NCI-H82 treated with DMSO at 0.1 percent for 48 hours (cell line): ENCODE results near the gene GPRIN2.
"Not testable (repeated sequence)": the region's sequence is repeated elsewhere in the genome, so short reads cannot be mapped to it uniquely, and the experiment has no call there.

Experiments
- DNase-seq: peaks from one replicate; lab custom pipeline; 2025; ENCODE audit not compliant: unreplicated experiment; lab: John Stamatoyannopoulos, UW

The GPRIN2 gene

DNA sequence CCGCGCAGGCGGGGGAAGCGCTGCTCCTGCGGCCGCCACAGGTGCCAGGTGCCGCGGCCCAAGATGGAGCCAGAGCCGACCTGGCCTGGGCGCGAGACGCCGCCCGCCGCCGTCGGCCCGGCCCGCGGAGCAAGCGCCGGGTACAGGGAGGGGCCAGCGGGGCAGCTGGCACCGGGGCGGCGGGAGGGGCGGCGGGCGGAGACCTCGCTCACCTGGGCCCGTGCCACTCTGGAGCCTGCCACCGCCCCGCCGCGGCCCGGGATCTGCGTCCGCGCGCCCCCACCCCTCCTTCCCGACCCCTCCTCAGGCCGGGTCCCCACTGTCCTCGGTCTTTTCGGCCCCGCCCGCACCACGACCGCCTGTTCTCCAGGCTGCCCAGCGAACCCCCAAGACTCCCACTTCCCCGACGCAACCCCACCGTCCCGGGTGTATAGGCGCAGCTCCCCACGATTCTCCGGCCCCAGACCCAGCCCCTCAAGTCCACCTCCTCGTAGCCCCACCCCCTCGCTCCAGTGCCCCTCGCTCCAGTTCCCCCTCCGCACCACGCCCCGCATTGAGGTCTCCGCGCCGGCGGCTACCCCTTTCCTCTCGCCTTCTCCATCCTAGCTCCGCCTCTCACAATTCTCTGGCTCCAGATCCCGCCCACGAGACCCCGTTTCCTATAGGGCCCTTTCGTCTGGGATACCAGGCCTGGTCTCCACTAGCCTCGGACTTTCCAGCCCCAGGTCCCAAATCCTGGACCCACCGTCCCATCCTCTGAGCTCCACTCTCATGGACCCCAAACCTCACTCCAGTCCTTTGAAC, at the start of gene GPRIN2:
Gene GPRIN2, minus strand, starts transcription at position 144 of the 804 bp plus-strand sequence. CDS start 5,922 bp downstream, outside the sequence.
- DNase-seq, result no peak

DNA sequence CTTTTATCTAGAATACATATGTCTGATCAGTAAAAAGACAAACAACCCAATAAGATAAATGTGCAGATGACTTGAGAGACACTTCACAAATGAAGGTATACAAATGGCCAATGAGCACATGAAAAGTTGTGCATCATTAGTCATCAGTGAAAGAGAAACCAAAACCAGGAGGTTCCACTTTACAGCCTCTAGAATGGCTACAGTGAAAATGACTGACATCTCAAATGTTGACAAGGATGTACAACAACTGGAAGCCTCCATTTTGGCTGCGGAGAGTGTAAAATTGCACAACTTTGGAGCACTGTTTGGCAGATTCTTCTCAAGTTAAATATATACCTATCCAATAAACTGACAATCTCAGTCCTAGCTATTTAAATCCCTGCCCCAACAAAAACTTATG, 44.1 kb upstream of the GPRIN2 start:
- DNase-seq, result not testable (repeated sequence)

DNA sequence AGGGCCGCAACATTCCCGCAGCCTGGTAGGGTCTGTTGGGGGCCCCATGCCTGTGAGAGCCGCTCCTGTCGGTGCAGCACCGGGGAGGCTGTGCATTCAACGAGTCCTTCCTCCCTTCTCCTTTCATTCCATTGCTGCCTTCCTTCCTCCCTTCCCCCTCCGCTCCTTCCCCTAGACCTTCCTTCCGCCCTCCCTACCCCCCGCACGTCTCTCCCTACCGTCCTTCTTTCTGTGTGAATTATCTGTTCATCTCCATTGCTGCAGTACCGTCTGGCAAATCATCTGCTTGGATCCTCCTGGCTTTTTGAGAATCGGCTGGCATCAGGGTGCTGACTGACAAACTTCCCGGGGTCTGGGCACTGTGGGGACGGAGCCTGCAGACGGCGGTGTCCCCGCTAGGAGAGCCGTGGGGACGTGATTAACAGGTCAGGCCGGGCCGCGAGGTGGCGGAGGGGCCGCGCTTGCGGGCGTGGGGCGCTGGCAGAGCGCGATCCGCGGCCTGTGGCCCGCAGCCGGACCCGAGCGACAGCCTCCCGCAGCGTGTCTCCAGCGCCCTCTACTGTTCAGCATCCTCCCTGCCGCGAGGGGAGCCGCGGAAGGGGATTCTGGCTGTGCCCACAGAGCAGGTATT, 41.3 kb upstream of the GPRIN2 start:
- DNase-seq, result not testable (repeated sequence)

DNA sequence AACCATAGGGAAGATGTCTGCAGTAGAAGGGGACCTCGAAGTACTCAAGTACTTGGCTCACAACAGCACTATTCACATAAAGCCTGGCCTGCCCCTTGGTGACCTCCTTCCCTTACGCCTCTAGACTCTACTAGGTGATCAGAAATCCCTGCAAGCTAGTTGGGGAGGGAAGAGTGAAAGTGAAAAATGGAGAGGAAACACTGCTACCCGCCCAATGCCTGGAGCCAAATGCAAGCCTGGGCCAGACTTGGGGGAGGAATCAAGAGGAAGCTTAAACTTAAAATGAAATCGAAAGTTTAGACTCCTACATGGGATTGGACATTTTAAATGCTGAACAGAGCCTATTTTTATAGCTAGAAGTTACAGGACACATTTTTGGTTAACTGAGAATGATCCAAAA, 40.1 kb upstream of the GPRIN2 start:
- not testable (repeated sequence) for DNase-seq

DNA sequence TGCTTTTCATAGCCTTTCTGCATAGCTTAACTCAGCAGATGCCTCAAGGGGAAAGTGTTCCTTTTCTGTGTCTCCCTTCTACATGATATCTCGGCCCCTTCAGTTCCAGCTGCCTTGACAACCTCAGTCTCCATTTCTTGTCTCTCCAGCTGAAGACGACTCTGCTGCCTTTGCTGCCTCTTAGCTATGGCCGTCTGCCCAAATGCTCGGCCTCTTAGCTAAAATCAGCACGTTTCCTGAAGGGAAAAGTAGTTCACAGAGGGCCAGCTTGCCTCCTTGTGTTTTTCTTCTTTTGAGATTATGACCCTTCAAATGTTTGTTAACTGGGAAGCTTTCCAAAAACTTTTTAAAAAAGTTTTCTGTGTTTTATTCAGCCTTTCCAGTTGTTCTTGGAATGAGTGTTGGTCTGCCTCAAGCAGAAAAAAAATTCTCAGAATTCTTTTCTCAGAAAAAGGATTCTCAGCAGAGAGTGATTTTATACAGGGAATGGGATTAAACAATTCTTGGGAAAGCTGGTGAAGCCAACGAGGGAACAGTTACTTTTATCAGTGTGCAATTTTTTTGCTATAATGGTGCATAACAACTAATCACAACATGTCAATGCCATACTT, 38.1 kb upstream of the GPRIN2 start:
- not testable (repeated sequence) for DNase-seq

DNA sequence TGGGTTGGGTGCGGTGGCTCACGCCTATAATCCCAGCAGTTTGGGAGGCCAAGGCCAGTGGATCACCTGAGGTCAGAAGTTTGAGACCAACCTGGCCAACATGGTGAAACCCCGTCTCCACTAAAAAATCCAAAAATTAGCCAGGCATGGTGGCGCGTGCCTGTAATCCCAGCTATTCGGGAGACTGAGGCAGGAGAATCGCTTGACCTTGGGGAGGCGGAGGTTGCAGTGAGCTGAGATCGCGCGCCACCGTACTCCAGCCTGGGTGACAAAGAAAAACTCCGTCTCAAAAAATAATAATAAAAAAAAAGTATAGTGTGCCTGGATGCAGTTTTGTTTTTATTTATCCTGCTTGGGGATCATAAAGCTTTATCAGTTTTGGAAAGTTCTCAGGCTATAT, 36.8 kb upstream of the GPRIN2 start:
- not testable (repeated sequence) for DNase-seq

DNA sequence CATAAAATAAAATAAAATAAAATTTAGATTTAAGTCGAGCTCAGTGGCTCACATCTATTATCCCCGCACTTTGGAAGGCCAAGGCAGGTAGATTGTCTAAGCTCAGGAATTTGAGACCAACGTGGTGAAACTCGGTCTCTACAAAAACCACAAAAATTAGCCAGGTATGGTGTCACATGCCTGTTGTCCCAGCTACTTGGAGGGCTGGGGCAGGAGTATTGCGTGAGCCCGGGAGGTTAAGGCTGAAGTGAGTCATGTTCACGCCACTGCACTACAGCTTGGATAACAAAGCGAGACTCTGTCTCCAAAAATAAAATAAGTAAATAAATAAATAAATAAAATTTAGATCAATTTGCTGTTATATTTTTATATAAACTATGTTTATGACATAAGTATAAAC, 34.6 kb upstream of the GPRIN2 start:
- DNase-seq, result not testable (repeated sequence)

DNA sequence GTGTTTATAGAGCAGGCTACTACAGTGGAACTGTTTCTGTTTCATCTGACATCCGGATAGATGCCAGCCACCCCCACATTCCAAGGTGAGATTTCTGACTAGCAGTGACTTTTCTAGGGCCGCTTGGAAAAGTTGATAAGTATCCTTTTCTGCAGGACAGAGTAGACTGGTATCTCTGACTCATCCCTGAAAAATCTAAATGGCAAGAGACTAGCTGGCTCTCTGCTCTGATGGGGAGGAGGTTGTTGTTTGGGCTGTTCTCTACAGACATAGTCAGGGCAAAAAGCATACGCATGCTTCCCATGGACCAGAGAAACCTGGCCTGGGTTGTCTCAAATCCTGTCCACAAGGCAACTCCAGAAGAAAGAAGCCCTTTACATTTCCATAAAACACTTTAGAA, 33.1 kb upstream of the GPRIN2 start:
- not testable (repeated sequence) for DNase-seq

DNA sequence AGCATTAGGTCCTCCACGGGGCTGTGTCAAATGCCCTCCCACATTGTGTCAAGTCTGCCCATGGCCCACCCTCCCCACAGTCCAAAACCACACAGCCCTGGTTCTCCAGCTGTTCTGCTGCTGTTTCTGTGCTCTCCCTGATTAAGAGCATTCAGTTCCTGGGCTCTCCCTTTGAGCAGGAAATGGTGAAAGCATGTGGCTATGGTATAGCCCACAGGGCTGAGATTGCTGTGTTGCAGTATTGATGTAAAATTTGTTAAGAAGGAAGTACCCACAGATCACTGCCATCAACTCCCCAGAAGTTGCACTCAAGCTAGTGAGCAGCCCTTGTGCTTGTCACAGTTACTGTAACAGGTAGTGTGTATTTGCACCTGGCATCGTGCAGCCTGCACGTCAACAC, 31.8 kb upstream of the GPRIN2 start:
- not testable (repeated sequence) for DNase-seq

DNA sequence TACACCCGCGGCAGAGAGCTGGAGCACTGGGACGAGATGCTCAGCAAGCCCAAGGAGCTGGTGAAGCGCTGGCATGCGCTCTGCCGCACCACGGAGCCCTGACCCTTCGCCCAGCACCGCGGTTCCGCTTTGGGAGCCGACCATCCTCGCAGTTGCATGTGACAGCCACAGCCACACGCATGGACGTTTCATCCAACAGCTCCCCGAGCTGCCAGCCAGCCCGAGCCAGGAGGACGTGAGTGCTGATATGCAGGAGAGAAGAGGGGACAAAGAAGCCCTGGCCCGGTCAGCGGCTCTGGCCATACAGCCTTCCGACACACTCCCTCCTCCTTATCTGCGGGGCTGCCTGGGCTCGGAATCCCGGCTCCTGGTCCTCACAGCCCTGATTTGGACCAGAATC, 31.1 kb upstream of the GPRIN2 start:
- DNase-seq, result not testable (repeated sequence)

DNA sequence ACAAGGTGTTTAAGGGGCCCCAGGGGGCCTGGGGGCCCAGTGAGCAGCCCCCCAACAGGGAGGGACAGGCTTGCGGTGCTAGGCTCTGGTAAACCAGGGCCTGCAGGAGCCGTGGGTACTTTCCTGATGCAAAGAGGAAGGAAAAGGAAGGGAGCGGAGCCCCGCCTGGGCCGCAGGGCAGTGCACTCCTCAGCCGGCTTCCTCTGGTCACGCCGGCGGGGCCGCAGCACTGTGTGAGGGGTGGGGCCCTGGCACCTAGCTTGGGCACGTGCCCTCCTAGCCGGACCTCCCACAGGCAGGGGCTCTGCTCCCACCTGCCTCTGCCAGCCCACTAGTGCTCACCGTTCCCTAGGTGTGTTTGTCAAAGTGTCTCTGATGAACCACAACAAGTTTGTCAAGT, 28.8 kb upstream of the GPRIN2 start:
- not testable (repeated sequence) for DNase-seq

DNA sequence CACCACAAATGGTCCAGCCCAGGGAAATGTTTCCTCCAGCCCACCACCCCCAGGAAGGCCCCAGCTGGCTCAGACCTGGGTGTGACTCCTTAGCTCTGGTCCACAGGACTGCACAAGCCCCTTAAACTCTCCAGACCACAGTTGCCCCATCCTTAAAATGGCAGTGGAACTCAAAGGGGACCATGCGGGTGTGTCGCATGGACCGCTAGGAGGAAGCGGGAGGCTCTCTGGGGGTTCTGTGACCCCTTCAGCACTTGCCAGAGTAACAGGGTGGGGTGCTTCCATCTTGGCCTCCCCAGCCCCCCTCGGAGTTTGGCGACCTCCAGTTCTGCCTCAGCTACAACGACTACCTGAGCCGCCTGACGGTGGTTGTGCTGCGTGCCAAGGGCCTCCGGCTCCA, 27.7 kb upstream of the GPRIN2 start:
- not testable (repeated sequence) for DNase-seq

DNA sequence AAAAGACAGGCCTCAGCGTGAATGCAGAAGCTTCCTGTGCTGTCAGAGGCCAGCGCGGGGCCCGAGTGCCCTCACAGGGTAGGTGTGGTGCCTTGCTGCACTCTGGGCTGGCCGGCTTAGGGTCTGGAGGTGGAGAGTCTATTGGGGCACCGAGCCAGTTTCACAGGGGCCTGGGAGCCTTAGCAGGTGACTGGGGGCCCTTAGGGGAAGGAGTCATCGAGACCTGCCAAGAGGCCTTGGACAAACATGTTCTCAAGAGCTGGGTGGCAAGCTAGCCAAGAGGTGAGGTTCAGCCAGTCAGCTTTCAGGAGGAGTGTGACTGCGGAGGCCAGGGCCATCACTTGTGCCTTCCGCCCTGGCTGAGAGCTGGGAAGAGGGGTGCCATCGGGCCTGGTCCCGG, 26.1 kb upstream of the GPRIN2 start:
- DNase-seq, result not testable (repeated sequence)

DNA sequence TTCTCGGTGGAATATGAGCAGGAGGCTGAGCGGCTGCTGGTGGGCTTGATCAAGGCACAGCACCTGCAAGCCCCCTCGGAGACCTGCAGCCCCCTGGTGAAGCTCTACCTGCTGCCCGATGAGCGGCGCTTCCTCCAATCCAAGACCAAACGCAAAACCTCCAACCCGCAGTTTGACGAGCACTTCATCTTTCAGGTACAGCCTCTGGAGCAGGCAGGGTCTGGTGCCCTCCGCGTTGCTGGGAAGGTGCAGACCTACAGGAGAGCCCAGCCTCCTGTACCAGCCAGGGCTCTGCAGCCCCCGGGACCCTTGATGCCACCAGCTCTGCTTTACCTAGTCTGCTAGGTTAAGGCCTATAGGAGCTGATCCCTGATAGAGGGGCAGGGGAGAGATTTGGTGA, 25.5 kb upstream of the GPRIN2 start:
- not testable (repeated sequence) for DNase-seq

DNA sequence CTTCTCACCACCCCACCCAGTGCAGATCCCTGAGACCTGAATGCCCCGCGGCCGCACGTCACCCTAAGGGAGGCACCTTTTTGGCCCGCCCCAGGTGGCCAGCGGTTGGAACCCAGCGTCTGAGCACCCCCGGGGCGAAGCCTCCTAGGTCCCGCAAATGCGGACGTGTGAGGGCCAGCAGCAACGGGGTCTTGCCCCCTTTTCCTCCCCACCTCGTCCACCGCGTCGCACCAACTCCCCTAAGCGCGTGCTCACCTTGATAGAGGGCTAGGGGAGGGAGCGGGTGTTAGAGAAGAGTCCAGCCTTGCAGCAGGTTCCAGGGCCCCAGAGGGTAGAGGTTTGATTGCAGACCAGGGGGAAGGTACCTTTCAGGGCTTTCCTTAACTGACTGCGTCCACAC, 22.9 kb upstream of the GPRIN2 start:
- DNase-seq, result not testable (repeated sequence)

DNA sequence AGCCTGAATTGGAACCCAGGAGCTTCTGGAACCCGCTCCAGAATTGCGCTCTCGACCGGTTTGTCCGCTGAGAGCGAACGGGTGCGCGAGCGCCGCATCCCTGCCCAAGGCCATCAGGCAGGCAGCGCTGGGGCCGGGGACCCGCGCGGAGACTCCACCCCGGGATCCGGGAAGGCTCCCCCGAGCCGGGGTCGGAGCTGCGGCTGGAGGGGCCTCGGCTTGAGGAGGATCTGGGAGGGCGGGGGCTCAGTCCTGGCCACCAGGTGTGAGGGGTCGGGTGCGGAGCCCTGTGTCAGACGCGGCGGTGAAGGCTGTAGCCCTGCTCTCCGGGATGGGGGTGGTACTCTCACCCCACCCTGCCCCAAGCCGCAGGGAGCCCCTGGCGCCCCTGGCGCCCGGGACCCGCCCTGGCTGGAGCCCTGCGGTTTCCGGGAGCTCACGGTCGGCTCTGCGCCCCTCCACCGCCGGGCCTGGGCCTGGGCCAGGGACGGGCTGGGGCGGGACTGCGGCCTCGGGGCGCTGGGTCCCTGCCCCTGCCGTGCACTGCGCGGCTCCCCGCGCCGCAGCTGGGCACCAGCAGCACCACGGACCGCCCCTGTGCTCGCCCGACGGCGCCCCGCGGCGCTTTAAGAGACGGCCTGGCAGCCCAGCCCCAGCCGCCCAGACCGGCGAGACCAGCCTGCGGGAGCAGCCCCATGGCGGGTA, 22.2 kb upstream of the GPRIN2 start, which contains the start of gene SYT15:
Gene SYT15, plus strand, starts transcription at position 655 of the 705 bp plus-strand sequence. Its CDS starts 41 bp downstream, at position 696.
- DNase-seq, result not testable (repeated sequence)

DNA sequence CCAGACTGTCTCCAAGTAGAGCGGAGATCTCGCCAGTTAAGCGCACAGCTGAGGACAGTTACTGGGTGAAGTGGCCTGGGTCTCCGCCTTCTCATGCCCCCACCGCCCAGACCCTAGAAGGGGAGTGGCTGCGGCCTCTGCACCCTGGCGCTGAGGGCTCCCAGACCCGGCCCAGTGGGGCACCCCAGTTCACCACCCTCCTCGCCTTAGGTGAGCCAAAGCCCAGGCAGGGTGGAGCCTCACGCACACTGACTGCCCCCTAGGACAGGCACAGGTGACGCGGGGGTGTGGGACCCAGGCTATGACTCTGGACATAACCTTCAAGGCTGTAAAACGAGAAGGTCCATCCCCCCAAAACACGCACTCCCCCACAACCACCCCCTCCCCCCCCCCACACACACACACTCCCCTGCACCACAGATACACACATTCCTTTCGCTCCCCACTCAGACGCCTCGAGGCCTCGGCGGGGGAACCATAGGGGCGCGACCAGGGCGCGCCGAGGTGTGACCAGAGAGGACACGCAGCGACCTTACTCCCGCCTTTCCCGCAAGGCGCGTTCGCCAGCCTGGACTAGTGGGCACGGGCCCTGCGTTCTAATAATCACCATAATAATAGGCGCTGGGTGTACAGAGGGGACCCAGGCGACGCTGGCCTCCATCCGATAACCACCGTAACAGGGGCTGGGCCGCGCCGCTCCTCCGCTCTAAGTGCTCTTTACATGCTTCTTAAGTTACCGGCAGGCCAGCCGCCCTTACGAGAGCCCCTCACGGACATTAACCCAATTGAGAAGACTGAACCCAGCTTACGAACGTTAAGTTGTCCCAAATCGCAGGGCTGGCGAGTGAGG, 21.4 kb upstream of the GPRIN2 start:
- DNase-seq, result not testable (repeated sequence)

DNA sequence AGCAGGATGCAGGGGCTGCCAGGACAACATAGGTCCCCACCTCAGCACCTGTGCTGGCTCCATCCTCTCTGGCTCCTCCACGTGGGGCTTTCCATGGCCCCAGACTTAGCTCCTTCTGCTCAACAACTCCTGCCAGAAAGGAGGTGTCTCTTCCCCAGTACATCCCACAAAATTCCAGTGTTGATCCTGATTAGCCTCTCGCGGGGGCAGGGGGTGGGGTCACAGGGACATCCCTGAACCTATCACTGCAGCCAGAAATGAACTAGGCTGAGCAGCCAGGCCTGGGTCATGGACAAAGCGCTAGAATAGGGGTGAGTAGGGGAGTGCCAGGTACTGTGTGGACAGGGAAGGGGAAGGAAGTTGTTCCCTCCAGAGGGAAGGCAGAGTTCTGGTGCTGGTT, 17.4 kb upstream of the GPRIN2 start:
- not testable (repeated sequence) for DNase-seq

DNA sequence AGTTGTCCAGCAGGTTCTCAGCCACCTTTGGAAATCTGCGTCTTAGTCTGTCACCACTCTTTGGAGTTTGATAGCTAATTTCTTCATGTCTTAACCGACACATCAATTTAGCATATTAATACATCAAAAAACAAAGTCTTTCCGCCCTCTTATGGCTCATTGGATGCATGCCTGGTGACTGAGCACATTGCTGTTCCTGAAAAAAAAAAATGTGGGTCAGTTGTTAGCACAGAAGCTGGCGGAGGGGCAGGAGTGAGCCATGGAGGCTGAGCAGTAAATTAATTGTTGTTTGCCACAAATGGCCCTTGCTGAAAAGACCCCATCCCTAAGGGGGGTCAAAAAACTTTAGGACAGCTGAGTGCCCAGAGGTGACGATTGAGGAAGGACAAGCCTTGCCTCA, 16.9 kb upstream of the GPRIN2 start:
- DNase-seq, result not testable (repeated sequence)

DNA sequence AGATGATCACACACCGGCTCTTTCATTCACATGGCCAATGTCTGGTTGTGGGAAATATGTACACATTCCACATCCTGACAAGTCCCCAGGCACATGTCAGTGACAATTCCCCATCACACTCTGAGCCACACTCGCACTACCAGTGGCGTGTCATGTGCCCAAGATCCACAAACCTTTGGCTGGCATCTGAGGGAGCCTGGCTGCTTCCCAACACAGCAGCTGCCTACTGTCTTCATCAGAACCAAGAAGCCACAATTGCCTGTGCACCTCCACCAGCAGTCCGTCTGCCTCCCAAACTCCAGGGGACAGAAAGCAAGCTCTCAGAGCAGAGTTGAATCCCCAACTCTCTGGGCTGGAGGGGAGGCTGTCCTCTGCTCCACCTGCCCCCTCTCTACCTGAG, 16.3 kb upstream of the GPRIN2 start:
- not testable (repeated sequence) for DNase-seq
